HepG2 (cell line): ENCODE data around the gene SVOP. TPM values are rescaled to one million over a fixed set of nuclear protein-coding genes. Genes with fewer than 3 reads are reported as not detected.

ENCODE experiments used
- EED ChIP-seq: sonication (generic); formaldehyde crosslinking; IDR thresholded peaks from 2 replicates; pipeline ENCODE4 v1.5.0; 2020; ENCODE audit warnings: mild to moderate bottlenecking, missing genetic modification reagents
- HDAC2 ChIP-seq: sonication (generic); formaldehyde crosslinking; IDR thresholded peaks from 2 replicates; pipeline ENCODE4 v1.4.0; 2020; ENCODE audit warnings: missing genetic modification reagents
- HIC2 ChIP-seq: sonication (generic); formaldehyde crosslinking; IDR thresholded peaks from 2 replicates; pipeline ENCODE4 v1.9.0; 2022; ENCODE audit warnings: low read depth, missing genetic modification reagents
- HMG20B ChIP-seq: conservative IDR thresholded peaks from 2 replicates; pipeline ENCODE4 v1.6.1; 2016; ENCODE audit warnings: missing genetic modification reagents, missing compliant biosample characterization
- SKIL ChIP-seq: sonication (generic); formaldehyde crosslinking; IDR thresholded peaks from 2 replicates; pipeline ENCODE4 v1.8.0; 2022; ENCODE audit warnings: missing genetic modification reagents, mild to moderate bottlenecking, moderate library complexity, borderline replicate concordance
- SOX6 ChIP-seq, 2 experiments: fragments of 450-650 bp in 1 of 2; sonication (generic) in 1 of 2; formaldehyde crosslinking in 1 of 2; IDR thresholded peaks; 2 replicates each; pipeline versions ENCODE4 v1.4.0 to v1.6.1; 2017 to 2020; ENCODE audit warnings: antibody characterized with exemption in 1 of 2, mild to moderate bottlenecking in 1 of 2, missing genetic modification reagents in 1 of 2
- SRSF9 ChIP-seq: fragments of 200-400 bp; formaldehyde crosslinking; IDR thresholded peaks from 2 replicates; pipeline ENCODE4 v1.6.1; 2018; ENCODE audit warnings: borderline replicate concordance, mild to moderate bottlenecking, low read depth, low read length; ENCODE audit not compliant: insufficient read depth, poor library complexity, severe bottlenecking
- TEF ChIP-seq: sonication (generic); formaldehyde crosslinking; IDR thresholded peaks from 2 replicates; pipeline ENCODE4 v1.5.0; 2020; ENCODE audit warnings: missing genetic modification reagents
- ZBED4 ChIP-seq: sonication (generic); formaldehyde crosslinking; IDR thresholded peaks from 2 replicates; pipeline ENCODE4 v1.4.0; 2020; ENCODE audit warnings: missing genetic modification reagents, borderline replicate concordance
- ZBTB39 ChIP-seq: sonication (generic); formaldehyde crosslinking; IDR thresholded peaks from 2 replicates; pipeline ENCODE4 v1.5.0; 2020; ENCODE audit warnings: missing genetic modification reagents
- ZFP36L2 ChIP-seq: sonication (generic); formaldehyde crosslinking; IDR thresholded peaks from 2 replicates; pipeline ENCODE4 v1.4.0; 2020; ENCODE audit warnings: missing genetic modification reagents
- ZNF503 ChIP-seq: sonication (generic); formaldehyde crosslinking; IDR thresholded peaks from 2 replicates; pipeline ENCODE4 v1.4.0; 2020; ENCODE audit warnings: missing genetic modification reagents
- ZNF660 ChIP-seq: sonication (generic); formaldehyde crosslinking; IDR thresholded peaks from 2 replicates; pipeline ENCODE4 v1.5.1; 2020; ENCODE audit warnings: mild to moderate bottlenecking, low read depth, missing genetic modification reagents, borderline replicate concordance
- ZNF773 ChIP-seq: sonication (generic); formaldehyde crosslinking; IDR thresholded peaks from 2 replicates; pipeline ENCODE4 v1.4.0; 2020; ENCODE audit warnings: missing genetic modification reagents, borderline replicate concordance
- ZNF782 ChIP-seq: sonication (generic); formaldehyde crosslinking; IDR thresholded peaks from 2 replicates; pipeline ENCODE4 v1.4.0; 2020; ENCODE audit warnings: missing genetic modification reagents, mild to moderate bottlenecking, borderline replicate concordance
- polyA plus RNA-seq, 8 experiments: library from polyadenylated mRNA; depleted of rRNA in 3 of 8; stranded (reverse) in 7 of 8; unstranded in 1 of 8; fragments of >200 nt; fragmentation: Illumina TruSeq in 4 of 8; extraction: Trizol in 4 of 8; gene quantifications; 2 replicates each; pipeline versions ENCODE4 v1.2.1 to v1.2.3, GENCODE V29; 2011 to 2016; ENCODE audit warnings: low read depth in 4 of 8, missing spikeins in 1 of 8, mixed read lengths in 1 of 8; ENCODE audit not compliant: insufficient read depth in 1 of 8
- total RNA-seq, 5 experiments: library from RNA; depleted of rRNA; stranded (reverse); fragments of >200 nt; fragmentation: Illumina TruSeq; extraction: Trizol; gene quantifications; 2 replicates each; pipeline ENCODE4 v1.2.3, GENCODE V29; 2016; ENCODE audit warnings: low read depth in 1 of 5

Gene SVOP
- total and polyA plus RNA-seq, 2 of the 13 experiments (the other 11 are each of a cell fraction or from before 2014, with no cell fraction given): not detected

GRCh38 chr12:109065154-109065852 is 44.4 kb upstream of the SVOP start (continued):
- TF ChIP-seq ZBED4 (CRISPR knock-in tag) (no peak), TEF (CRISPR knock-in tag) (no peak), HMG20B (CRISPR knock-in tag) (no peak), ZFP36L2 (CRISPR knock-in tag) (no peak), SRSF9 (no peak), HIC2 (CRISPR knock-in tag) (no peak), SKIL (no peak), ZNF503 (CRISPR knock-in tag) (no peak), SOX6 (IDR thresholded peaks at IDR 0.05) (no peak), SOX6 (CRISPR knock-in tag; IDR thresholded peaks at IDR 0.05) (peak; percentile 16; the same call in 1 of the 2 replicates), ZBTB39 (CRISPR knock-in tag) (no peak), ZNF773 (CRISPR knock-in tag) (no peak), HDAC2 (CRISPR knock-in tag) (no peak; the same call in 1 of the 2 replicates), ZNF782 (CRISPR knock-in tag) (no peak), EED (no peak), ZNF660 (no peak)
